Omental fat pad (tissue), 4 donors: ENCODE measurements around the gene HIRA. TPM values are rescaled to one million over a fixed set of nuclear protein-coding genes. Genes with fewer than 3 reads are reported as not detected.

Experiments used
- ATAC-seq: fragments of 150-250 bp; one replicate; pipeline ENCODE4 v1.9.1; 2016; ENCODE audit warnings: mild to moderate bottlenecking, moderate library complexity; ENCODE audit not compliant: low FRiP score
- DNase-seq: peaks from one replicate; pipeline ENCODE4 v3.0.0-alpha.2; 2019; ENCODE audit warnings: low spot score
- total RNA-seq, 4 donors: library from RNA; depleted of rRNA; stranded (reverse); fragments of >200 nt; gene quantifications; one replicate each; pipeline ENCODE4 v1.1.0, GENCODE V29; 2016
- TF ChIP-seq, protein P1 (sequence below), 3 donors: fragments of 450-650 bp; IDR thresholded peaks; one replicate each; pipeline ENCODE4 v1.5.1; 2016 to 2017; ENCODE audit warnings: antibody characterized with exemption in 3 of 3, mild to moderate bottlenecking in 3 of 3, moderate library complexity in 2 of 3

Gene HIRA
- total RNA-seq, 4 donors from 2014 or later = 20.8 to 32.7 (median 22.6) TPM

DNA sequence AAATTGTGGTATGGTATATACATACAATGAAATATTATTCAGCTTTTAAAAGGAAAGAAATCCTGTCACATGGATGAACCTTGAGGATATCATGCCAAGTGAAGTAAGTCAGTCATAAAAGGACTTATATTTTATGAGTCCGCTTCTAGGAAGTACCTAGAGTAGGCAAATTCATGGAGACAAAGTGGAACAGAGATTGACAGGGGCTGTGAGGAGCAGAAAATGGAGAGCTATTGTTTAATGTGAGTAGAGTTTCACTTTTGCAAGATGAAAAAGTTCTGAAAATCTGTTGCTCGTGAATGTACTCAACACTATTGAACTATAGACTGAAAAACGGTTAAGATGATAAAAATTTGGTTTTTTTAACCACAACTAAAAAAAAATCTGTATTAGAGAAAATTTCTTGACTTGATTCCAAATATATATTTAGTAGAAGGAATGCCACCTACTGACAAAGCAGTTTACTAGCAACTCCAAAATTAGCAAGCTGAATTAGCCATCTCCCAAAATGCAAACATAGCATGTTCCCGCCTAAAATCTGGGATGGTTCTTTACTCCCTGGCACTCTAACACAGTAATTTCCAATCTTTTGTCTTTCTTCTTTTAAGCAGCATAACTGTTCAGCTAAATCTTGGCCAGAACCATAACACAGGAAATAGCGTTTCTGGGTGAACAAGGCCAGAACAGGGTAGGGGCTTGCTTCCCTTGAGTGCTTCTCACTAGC lies 46.0 kb upstream of the HIRA start:
- ATAC-seq = no peak
- DNase-seq = no peak
- TF ChIP-seq, protein P1, sequence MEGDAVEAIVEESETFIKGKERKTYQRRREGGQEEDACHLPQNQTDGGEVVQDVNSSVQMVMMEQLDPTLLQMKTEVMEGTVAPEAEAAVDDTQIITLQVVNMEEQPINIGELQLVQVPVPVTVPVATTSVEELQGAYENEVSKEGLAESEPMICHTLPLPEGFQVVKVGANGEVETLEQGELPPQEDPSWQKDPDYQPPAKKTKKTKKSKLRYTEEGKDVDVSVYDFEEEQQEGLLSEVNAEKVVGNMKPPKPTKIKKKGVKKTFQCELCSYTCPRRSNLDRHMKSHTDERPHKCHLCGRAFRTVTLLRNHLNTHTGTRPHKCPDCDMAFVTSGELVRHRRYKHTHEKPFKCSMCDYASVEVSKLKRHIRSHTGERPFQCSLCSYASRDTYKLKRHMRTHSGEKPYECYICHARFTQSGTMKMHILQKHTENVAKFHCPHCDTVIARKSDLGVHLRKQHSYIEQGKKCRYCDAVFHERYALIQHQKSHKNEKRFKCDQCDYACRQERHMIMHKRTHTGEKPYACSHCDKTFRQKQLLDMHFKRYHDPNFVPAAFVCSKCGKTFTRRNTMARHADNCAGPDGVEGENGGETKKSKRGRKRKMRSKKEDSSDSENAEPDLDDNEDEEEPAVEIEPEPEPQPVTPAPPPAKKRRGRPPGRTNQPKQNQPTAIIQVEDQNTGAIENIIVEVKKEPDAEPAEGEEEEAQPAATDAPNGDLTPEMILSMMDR (IDR thresholded peaks at IDR 0.05) = no peak

DNA sequence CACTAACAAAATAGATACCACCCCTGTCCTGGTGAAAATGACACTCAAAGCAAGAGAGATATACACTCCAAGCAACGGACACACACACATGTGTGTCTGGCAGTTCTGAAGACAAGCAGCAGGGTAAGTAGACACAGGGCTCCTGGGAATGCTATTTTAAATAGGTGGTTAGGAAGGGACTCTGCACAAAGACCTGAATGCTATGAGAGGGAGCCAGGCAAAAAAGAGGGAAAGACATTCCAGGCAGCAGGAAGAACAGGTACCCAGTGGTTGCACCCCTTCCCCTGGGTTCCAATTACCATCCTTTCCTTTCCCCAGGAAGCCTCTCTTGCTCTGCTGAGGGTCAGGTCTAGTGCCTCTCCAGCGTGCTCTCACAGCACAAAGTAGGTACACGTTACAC lies 44.5 kb upstream of the HIRA start:
- TF ChIP-seq, protein P1 (IDR thresholded peaks at IDR 0.05) = no peak
- ATAC-seq = no peak

DNA sequence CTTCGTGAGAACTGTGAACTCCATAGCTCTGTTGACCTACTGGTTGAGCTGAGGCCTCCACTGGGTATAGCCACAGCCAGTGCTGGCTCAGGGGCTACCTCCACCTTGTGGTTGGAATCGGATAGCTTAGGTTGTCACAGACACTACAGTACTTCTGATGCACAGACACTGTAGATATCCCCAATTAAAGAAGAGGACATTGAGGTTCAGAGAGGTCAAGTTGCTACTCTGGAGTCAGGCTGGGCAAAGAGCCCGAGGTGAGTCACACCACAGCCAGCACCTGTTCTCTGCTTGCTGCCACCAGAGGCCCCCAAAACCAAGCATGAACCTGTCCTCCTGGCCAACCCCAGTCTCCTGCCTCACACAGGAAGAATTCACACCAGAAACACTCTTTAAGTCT lies 42.0 kb upstream of the HIRA start:
- DNase-seq (no peak), ATAC-seq (no peak)
- TF ChIP-seq, protein P1 (IDR thresholded peaks at IDR 0.05) = no peak

More for the DNA sequence above, 44.5 kb upstream of the HIRA start:
- no peak for DNase-seq

DNA sequence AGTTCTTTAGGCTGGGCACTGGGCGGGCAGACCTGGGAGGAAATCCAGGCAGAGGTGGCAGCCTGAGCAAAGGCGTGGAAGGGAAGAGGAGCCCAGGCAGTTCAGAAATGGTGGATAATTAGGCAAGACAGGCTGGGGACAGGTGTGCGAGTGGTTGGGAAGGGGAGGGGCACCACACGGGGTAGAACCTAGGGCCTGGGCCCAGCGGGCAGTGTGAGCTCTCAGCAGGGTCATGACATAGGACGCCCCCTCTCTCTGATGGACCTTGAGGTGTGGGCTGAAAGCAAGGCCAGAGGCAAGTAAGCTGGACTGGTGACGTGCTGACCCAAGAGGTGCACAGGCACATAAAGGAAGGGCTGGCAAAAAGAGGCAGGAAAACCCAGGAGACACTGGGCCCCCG lies 40.7 kb upstream of the HIRA start:
- TF ChIP-seq, protein P1 (IDR thresholded peaks at IDR 0.05) = no peak
- ATAC-seq (no peak), DNase-seq (no peak)

DNA sequence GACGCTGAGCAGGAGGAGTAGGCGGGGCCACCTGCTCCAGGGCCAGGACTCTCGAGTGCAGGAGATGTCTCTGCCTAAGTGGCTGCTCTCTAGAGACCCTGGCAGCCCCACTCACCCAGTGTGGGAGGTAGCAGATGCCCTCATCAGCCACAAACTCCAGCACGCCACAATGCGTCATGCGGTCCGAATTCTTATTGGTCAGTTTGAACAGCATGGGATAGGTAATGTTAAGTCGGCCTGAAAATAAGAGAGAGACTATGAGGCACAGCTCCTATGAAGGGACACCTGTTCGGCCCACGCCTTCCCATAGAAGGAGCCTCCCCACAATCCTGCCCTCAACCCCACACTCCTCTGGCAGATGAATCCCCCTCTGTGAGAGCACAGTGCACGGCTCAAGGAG lies 40.0 kb upstream of the HIRA start:
- no peak for ATAC-seq
- no peak for DNase-seq
- TF ChIP-seq, protein P1 (IDR thresholded peaks at IDR 0.05) = no peak

DNA sequence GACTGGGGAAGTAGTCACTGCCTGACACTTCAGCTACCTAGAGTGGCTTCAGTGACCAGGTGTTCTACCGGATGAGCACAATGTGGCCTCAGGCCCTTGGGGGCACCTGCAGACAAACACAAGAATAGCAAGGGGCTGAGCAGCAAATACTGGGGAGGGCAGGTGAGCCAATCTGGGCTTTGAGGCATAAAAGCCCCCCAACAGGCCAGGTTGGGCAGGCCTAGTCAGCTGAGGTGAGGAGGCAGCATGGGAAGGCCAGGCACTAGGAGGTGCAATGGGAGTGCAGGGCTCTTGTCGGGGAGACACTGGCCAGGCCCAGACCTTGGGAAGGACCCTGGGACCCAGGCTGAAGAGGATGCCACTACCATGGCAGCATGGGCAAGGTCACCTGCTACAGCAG lies 38.5 kb upstream of the HIRA start:
- ATAC-seq (no peak), DNase-seq (no peak)
- TF ChIP-seq, protein P1 (IDR thresholded peaks at IDR 0.05) = no peak

DNA sequence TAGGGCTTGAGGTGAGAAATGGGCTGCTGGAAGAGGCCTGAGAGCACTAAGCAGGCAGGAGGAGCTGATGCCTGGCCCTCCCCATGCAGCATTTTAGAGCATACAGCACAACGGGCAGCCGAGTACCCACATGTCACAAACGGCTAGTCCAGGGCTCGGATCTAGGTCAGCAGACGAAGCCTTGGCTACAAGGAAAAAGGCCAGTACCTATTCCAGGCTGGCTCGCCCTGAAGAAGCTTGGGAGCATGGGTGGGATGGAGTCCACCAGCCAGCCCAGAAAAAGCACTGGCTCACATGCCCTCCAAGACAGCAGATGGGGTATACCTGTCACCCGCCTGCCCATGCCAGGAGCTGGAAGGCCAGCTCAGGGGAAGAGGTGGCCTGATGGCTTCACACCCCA lies 37.9 kb upstream of the HIRA start:
- ATAC-seq = no peak
- DNase-seq = no peak
- TF ChIP-seq, protein P1 (IDR thresholded peaks at IDR 0.05) = no peak
